Measurements from ENCODE around the gene PTPRA.

DNA sequence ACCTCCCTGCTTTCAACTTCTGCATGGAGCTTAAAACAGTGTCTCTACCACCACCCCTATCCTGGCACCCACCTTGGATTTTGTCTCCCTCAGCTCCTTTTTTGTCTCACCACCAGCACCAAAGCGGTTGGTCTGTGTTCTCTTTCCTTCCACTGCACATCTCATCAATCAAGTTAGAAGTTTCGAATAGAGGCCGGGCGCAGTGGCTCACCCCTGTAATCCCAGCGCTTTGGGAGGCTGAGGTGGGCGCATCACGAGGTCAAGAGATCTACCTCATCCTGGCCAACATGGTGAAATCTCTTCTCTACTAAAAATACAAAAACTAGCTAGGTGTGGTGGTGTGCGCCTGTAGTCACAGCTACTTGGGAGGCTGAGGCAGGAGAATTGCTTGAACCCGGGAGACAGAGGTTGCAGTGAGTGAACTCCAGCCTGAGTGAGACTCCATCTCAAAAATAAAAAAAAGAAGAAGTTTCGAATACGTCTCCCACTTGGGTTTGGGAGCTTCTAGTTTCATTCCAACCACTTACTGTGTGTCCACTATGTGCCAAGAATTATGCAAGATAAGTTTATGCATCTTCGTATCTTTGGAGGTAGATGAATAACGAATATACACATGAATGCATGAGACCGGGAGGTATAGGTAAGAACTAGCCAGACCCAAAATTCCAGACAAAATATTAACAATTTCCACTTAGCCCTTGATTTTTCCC, 38.7 kb upstream of the PTPRA start:
- TF ChIP-seq, protein P1, sequence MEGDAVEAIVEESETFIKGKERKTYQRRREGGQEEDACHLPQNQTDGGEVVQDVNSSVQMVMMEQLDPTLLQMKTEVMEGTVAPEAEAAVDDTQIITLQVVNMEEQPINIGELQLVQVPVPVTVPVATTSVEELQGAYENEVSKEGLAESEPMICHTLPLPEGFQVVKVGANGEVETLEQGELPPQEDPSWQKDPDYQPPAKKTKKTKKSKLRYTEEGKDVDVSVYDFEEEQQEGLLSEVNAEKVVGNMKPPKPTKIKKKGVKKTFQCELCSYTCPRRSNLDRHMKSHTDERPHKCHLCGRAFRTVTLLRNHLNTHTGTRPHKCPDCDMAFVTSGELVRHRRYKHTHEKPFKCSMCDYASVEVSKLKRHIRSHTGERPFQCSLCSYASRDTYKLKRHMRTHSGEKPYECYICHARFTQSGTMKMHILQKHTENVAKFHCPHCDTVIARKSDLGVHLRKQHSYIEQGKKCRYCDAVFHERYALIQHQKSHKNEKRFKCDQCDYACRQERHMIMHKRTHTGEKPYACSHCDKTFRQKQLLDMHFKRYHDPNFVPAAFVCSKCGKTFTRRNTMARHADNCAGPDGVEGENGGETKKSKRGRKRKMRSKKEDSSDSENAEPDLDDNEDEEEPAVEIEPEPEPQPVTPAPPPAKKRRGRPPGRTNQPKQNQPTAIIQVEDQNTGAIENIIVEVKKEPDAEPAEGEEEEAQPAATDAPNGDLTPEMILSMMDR (IDR thresholded peaks at IDR 0.05; ENCODE audit: insufficient read depth, low read length) = no peak
- no peak for TF ChIP-seq POLR2AphosphoS5 (IDR thresholded peaks at IDR 0.05; ENCODE audit: low read depth)
